HepG2 (cell line): ENCODE data around the gene ZDHHC18. TPM values are rescaled to one million over a fixed set of nuclear protein-coding genes. Genes with fewer than 3 reads are reported as not detected.

Experiments used
- ATAC-seq: fragments of 200-7000 bp; cut with Tn5 transposase; 3 replicates; pipeline ENCODE4 v1.9.1; 2020; ENCODE audit warnings: mild to moderate bottlenecking, moderate library complexity
- BruUV-seq: library from RNA; stranded (reverse); fragments of 400-500 nt; replicated peaks from 2 replicates; lab custom pipeline; 2021; lab: Mats Ljungman, UMichigan
- CTCF ChIA-PET: fragments of 300-600 bp; formaldehyde crosslinking; extraction: SDS; loops from one replicate; lab custom pipeline; 2021; ENCODE audit warnings: low total read pairs, inconsistent platforms, low intra/inter-chr PET ratio; lab: Yijun Ruan, JAX
- POLR2A ChIA-PET: fragments of 350-600 bp; sonication (Branson Sonifier 250); formaldehyde crosslinking; loops from one replicate; lab custom pipeline; 2020; ENCODE audit warnings: antibody characterized with exemption, inconsistent platforms; lab: Yijun Ruan, JAX
- DNase-seq: peaks from one replicate; pipeline ENCODE4 v3.0.0-alpha.2; 2015; ENCODE audit warnings: low spot score
- FAIRE-seq: peaks from 3 replicates; lab custom pipeline; 2011; peaks lifted over from hg19 to GRCh38; lab: Jason Lieb, UNC
- H2AFZ ChIP-seq: one replicate; pipeline ENCODE4 v1.6.1; 2011; ENCODE audit warnings: low read length, inconsistent platforms
- H3K27ac ChIP-seq: fragments of 300-600 bp; 3 replicates; pipeline ENCODE4 v1.8.0; 2011; ENCODE audit warnings: mixed run types, mild to moderate bottlenecking, mixed read lengths, low read length, inconsistent platforms; ENCODE audit not compliant: insufficient read depth; ENCODE audit errors: extremely low read length
- H3K27me3 ChIP-seq, 2 experiments: fragments of 200-600 bp in 1 of 2; 2 replicates in 1 of 2; 3 replicates in 1 of 2; pipeline versions ENCODE4 v1.6.0 to v1.8.0; 2011; ENCODE audit warnings: low read length in 2 of 2, mild to moderate bottlenecking in 2 of 2, moderate library complexity in 2 of 2, inconsistent platforms in 1 of 2; ENCODE audit not compliant: insufficient read depth in 2 of 2, control insufficient read depth in 1 of 2
- H3K36me3 ChIP-seq, 2 experiments: fragments of 200-600 bp in 1 of 2; replicated peaks in 1 of 2; 2 replicates in 1 of 2; 3 replicates in 1 of 2; pipeline versions ENCODE4 v1.5.1 to v1.8.0; 2011; ENCODE audit warnings: low read length in 2 of 2, inconsistent platforms in 1 of 2; ENCODE audit not compliant: insufficient read depth in 2 of 2, control insufficient read depth in 1 of 2
- H3K4me1 ChIP-seq: 2 replicates; pipeline ENCODE4 v1.5.1; 2012; ENCODE audit warnings: low read length, inconsistent platforms; ENCODE audit not compliant: insufficient read depth
- H3K4me2 ChIP-seq: 2 replicates; pipeline ENCODE4 v1.6.0; 2011; ENCODE audit warnings: low read depth, low read length, inconsistent platforms
- H3K4me3 ChIP-seq, 3 experiments: fragments of 200-600 bp in 1 of 3; sonication (generic), shearing (Covaris generic) in 1 of 3; replicated peaks in 1 of 3; 2 replicates each; pipeline ENCODE4 v1.5.1; 2011 to 2016; ENCODE audit warnings: low read length in 3 of 3, inconsistent platforms in 2 of 3, low read depth in 2 of 3, mild to moderate bottlenecking in 2 of 3, control low read depth in 1 of 3, mixed read lengths in 1 of 3; ENCODE audit not compliant: insufficient read depth in 1 of 3
- H3K79me2 ChIP-seq: one replicate; pipeline ENCODE4 v1.6.1; 2011; ENCODE audit warnings: low read length, inconsistent platforms; ENCODE audit not compliant: insufficient read depth
- H3K9ac ChIP-seq: 2 replicates; pipeline ENCODE4 v1.6.0; 2011; ENCODE audit warnings: mild to moderate bottlenecking, low read depth, low read length, inconsistent platforms; ENCODE audit not compliant: insufficient read depth
- H3K9me3 ChIP-seq: 2 replicates; pipeline ENCODE4 v1.5.1; 2012; ENCODE audit warnings: mild to moderate bottlenecking, low read length
- H4K20me1 ChIP-seq: 2 replicates; pipeline ENCODE4 v1.6.0; 2011; ENCODE audit warnings: inconsistent platforms, mild to moderate bottlenecking, low read length, moderate library complexity; ENCODE audit not compliant: insufficient read depth
- ARNT2 ChIP-seq: sonication (generic); formaldehyde crosslinking; IDR thresholded peaks from 2 replicates; pipeline ENCODE4 v1.8.0; 2022; ENCODE audit warnings: mild to moderate bottlenecking, low read depth, missing genetic modification reagents, moderate library complexity
- KLF16 ChIP-seq, 2 experiments: sonication (generic) in 1 of 2; formaldehyde crosslinking in 1 of 2; IDR thresholded peaks; 2 replicates each; pipeline versions ENCODE4 v1.6.1 to v1.8.0; 2016 to 2023; ENCODE audit warnings: missing genetic modification reagents in 2 of 2, missing compliant biosample characterization in 1 of 2
- MAFF ChIP-seq: IDR thresholded peaks from 2 replicates; pipeline ENCODE4 v1.6.1; 2011; ENCODE audit warnings: low read depth, low read length, improper control_type of control experiment
- MAFK ChIP-seq, 2 experiments: IDR thresholded peaks in 1 of 2; conservative IDR thresholded peaks in 1 of 2; 2 replicates each; pipeline ENCODE4 v1.6.1; 2011; ENCODE audit warnings: improper control_type of control experiment in 2 of 2, low read length in 2 of 2
- POGZ ChIP-seq: sonication (generic); formaldehyde crosslinking; IDR thresholded peaks from 2 replicates; pipeline ENCODE4 v1.4.0; 2020; ENCODE audit warnings: mild to moderate bottlenecking, missing genetic modification reagents
- PRDM15 ChIP-seq: sonication (generic); formaldehyde crosslinking; IDR thresholded peaks from 2 replicates; pipeline ENCODE4 v1.4.0; 2020; ENCODE audit warnings: missing genetic modification reagents
- RORA ChIP-seq: sonication (generic); formaldehyde crosslinking; IDR thresholded peaks from 2 replicates; pipeline ENCODE4 v1.5.0; 2020; ENCODE audit warnings: mild to moderate bottlenecking, missing genetic modification reagents, moderate library complexity
- TCF7 ChIP-seq: sonication (generic); IDR thresholded peaks from 2 replicates; pipeline ENCODE4 v1.6.1; 2016; ENCODE audit warnings: antibody characterized with exemption, low read depth
- ZHX1 ChIP-seq: sonication (generic); formaldehyde crosslinking; IDR thresholded peaks from 2 replicates; pipeline ENCODE4 v1.8.1; 2022; ENCODE audit warnings: low read depth, mild to moderate bottlenecking, missing genetic modification reagents
- ZNF121 ChIP-seq: sonication (generic); formaldehyde crosslinking; IDR thresholded peaks from 2 replicates; pipeline ENCODE4 v1.5.0; 2020; ENCODE audit warnings: mild to moderate bottlenecking, missing genetic modification reagents
- ZNF563 ChIP-seq: sonication (generic); formaldehyde crosslinking; IDR thresholded peaks from 2 replicates; pipeline ENCODE4 v1.8.0; 2022; ENCODE audit warnings: mild to moderate bottlenecking, moderate library complexity, missing genetic modification reagents
- ZNF576 ChIP-seq: sonication (generic); formaldehyde crosslinking; IDR thresholded peaks from 2 replicates; pipeline ENCODE4 v1.4.0; 2020; ENCODE audit warnings: mild to moderate bottlenecking, missing genetic modification reagents
- ZNF749 ChIP-seq: sonication (generic); formaldehyde crosslinking; IDR thresholded peaks from 2 replicates; pipeline ENCODE4 v1.8.0; 2022; ENCODE audit warnings: mild to moderate bottlenecking, missing genetic modification reagents, moderate library complexity, borderline replicate concordance
- ZXDC ChIP-seq: sonication (generic); formaldehyde crosslinking; IDR thresholded peaks from 2 replicates; pipeline ENCODE4 v1.5.0; 2020; ENCODE audit warnings: mild to moderate bottlenecking, missing genetic modification reagents
- WGBS: methylation state at CpG from one replicate; pipeline ENCODE4 v1.1.6; 2017; ENCODE audit warnings: low lambda C conversion rate; 5-methylcytosine and 5-hydroxymethylcytosine counted together
- in situ Hi-C: cut with HindIII; loops from 2 replicates; pipeline ENCODE4 v1.10.0; 2017; ENCODE audit warnings: low pct_unique_long_range_greater_than_20kb; ENCODE audit not compliant: extremely low pct_ligation_motif_present
- intact Hi-C: fragments of 100-400 bp; cut with micrococcal nuclease; formaldehyde crosslinking; loops from one replicate; pipeline ENCODE4 v1.10.0; 2022; ENCODE audit not compliant: unreplicated experiment
- polyA plus RNA-seq, 8 experiments: library from polyadenylated mRNA; depleted of rRNA in 3 of 8; stranded (reverse) in 7 of 8; unstranded in 1 of 8; fragments of >200 nt; fragmentation: Illumina TruSeq in 4 of 8; extraction: Trizol in 4 of 8; gene quantifications; 2 replicates each; pipeline versions ENCODE4 v1.2.1 to v1.2.3, GENCODE V29; 2011 to 2016; ENCODE audit warnings: low read depth in 4 of 8, missing spikeins in 1 of 8, mixed read lengths in 1 of 8; ENCODE audit not compliant: insufficient read depth in 1 of 8
- total RNA-seq, 5 experiments: library from RNA; depleted of rRNA; stranded (reverse); fragments of >200 nt; fragmentation: Illumina TruSeq; extraction: Trizol; gene quantifications; 2 replicates each; pipeline ENCODE4 v1.2.3, GENCODE V29; 2016; ENCODE audit warnings: low read depth in 1 of 5

ZDHHC18 gene
- total and polyA plus RNA-seq, 2 of the 13 experiments (the other 11 are each of a cell fraction or from before 2014, with no cell fraction given): 13.2 to 35.3 TPM

GRCh38 chr1:26791626-26792025, 34.9 kb upstream of the ZDHHC18 start (continued):
- no peak for TF ChIP-seq PRDM15
- no peak for TF ChIP-seq ZNF576 (CRISPR knock-in tag)
- TF ChIP-seq TCF7: no peak
- TF ChIP-seq, all 625 proteins: peak for 0

- peaks cover 20% of the 10 kb centered on the region for H3K4me1 ChIP-seq
- no peaks in the 10 kb centered on the region for H4K20me1 ChIP-seq
- DNase-seq: no peak
- CTCF ChIA-PET: no interaction called here
- in situ Hi-C loops (no loop called here), intact Hi-C loops (no loop called here)
- H3K79me2 ChIP-seq: peaks cover 6% of the 10 kb centered on the region
- peaks cover 0 to 19% of the 10 kb centered on the region in 2 experiments; a peak in 3 of 5 replicates for H3K36me3 ChIP-seq
- 98% methylated on average over 2 of the region's 2 CpGs for WGBS
- H3K9me3 ChIP-seq: no peaks in the 10 kb centered on the region
- no peak for FAIRE-seq
- no peak for ATAC-seq
- no peak overlapping the region for H3K4me3 ChIP-seq
- TF ChIP-seq MAFK (conservative IDR thresholded peaks at IDR 0.05 in 1 of 2, IDR thresholded peaks at IDR 0.05 in 1 of 2; ENCODE audit: low read length in 2 of 2) (peak; percentile 28 to 39; a peak in 2 of 4 replicates), ZHX1 (CRISPR knock-in tag) (no peak), ZXDC (no peak), ZNF563 (no peak), KLF16 (CRISPR knock-in tag; IDR thresholded peaks at IDR 0.05) (no peak), RORA (CRISPR knock-in tag) (no peak), POGZ (CRISPR knock-in tag) (no peak), MAFF (0 out of 2 replicates have a peak, but pooled peaks have one; percentile 4), ARNT2 (CRISPR knock-in tag) (no peak), ZNF749 (CRISPR knock-in tag) (no peak), ZNF121 (CRISPR knock-in tag) (no peak)
- no peaks in the 10 kb centered on the region; a peak in 1 of 5 replicates for H3K27me3 ChIP-seq
- no peak overlapping the region for H3K4me2 ChIP-seq
- H3K27ac ChIP-seq: no peak overlapping the region
- POLR2A ChIA-PET: no interaction called here
- BruUV-seq: no TSS peak
- no peak overlapping the region for H2AFZ ChIP-seq
- H3K9ac ChIP-seq: no peak overlapping the region
These were observed 33.6 kb upstream of the ZDHHC18 start for GRCh38 chr1:26792924-26793323.
